GM21367 (cell line): Measurements from ENCODE around the gene OR51A7.
"Not testable (repeated sequence)": the region's sequence is repeated elsewhere in the genome, so short reads cannot be mapped to it uniquely, and the experiment has no call there.

Experiments
- ATAC-seq: cut with Tn5 transposase; IDR thresholded peaks from one replicate; pipeline ENCODE4 v1.9.1; 2021; ENCODE audit not compliant: unreplicated experiment

OR51A7 gene, protein sequence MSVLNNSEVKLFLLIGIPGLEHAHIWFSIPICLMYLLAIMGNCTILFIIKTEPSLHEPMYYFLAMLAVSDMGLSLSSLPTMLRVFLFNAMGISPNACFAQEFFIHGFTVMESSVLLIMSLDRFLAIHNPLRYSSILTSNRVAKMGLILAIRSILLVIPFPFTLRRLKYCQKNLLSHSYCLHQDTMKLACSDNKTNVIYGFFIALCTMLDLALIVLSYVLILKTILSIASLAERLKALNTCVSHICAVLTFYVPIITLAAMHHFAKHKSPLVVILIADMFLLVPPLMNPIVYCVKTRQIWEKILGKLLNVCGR

DNA sequence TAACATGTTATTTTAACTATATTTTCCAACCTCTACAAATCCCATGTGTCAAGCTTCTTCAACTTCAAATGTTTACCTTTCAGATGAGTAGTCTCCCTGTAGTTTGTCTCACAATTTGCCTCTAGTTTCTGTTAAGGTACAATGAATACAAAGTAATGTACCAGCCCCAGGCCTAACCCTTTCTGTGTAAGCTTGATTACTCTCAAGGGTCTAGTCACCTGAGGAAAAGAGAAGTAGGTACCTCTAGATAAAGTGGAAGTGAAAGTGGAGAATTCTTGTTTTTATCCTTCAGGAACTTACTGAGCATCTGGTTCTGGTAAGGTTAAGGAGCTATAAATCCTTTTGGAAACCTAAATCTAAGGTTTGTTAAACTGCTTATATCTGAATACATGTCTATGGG is at the start of gene OR51A7:
TSS of gene OR51A7 (plus strand) at position 300 of the 400 bp plus-strand sequence. CDS start 3,587 bp downstream, outside the sequence.
- ATAC-seq = no peak

DNA sequence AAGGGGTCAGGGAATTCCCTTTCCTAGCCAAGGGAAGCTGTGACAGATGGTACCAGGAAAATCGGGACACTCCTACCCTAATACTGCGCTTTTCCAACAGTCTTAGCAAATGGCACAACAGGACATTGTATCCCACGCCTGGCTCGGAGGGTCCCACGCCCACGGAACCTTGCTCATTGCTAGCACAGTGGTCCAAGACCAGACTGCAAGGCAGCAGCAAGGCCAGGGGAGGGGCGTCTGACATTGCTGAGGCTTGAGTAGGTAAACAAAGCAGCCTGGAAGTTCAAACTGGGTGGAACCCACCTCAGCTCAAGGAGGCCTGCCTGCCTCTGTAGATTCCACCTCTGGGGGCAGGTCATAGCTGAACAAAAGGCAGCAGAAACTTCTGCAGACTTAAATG is 49.3 kb upstream of the OR51A7 start:
- ATAC-seq = not testable (repeated sequence)

DNA sequence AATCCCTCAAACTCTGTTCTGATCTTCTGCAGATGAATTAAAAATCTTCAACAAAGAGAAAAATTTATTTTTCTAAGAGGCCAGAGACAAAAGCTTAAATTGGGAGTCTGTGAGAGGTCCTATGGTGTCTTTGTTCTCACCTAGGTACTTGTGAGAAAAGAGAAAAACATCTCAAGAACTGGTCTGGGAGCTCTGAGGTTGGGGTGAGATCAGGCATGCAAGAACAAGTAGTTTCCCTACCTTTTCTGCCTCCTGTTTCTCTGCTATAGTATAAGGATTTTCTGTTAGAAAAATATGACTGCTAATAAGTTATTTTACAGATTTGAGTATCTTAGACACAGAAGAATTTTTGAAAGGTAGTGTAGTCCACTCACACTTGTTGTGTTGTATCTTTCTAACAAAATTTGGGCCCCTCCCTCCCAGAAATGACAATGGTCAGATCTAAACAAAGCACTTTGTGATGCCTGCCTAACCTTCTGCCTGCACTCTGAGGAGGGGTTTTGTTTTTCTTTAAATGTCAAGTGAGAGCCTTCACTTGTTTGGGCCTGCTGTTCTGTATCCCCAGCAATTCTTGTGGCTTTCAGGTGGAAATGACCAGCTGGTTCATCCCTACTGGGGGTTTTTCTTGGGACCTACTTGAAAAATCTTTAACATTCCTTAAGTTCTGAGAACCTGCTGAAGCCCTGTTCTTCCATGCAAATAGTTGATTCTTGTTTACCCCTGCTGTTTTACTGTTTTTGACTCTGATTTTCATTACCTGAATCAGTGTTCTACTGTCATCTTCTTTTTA is 40.9 kb upstream of the OR51A7 start:
- ATAC-seq = no peak

DNA sequence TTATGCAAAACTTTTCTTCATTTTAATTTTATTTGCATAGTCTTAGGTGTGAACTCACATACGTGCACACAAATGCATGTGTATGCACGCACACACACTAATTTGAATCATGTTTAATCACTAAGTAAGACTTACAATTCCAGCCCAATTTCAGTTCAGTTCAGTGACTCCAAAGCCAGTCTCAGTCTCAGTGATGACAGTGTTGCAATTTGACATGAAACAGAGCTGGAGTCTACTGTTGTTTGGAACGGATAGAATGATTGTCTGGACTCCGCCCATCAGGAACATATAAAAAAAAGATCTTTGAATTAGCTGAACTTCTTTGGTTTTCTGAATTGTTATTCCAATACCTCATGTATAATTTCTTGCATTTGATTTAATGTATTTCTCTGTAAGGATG is 39.7 kb upstream of the OR51A7 start:
- no peak for ATAC-seq

DNA sequence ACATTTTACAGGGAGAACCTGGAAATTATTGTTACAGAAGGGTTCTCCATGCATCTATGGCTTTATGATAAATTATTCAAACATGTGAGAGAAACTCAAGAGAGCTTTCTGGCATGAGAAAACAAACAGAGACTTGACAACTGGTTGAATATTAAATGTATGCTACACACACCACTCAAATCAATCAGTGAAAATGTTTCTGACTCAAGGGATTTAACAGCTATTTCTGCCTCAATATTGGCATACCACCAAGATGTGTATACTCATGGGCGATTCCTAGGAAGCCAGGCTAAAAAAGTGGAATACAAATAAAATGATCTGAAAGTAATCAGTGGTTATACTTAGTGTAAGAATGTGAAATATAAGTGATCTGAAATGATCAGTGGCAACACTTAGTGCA is 37.7 kb upstream of the OR51A7 start:
- no peak for ATAC-seq

DNA sequence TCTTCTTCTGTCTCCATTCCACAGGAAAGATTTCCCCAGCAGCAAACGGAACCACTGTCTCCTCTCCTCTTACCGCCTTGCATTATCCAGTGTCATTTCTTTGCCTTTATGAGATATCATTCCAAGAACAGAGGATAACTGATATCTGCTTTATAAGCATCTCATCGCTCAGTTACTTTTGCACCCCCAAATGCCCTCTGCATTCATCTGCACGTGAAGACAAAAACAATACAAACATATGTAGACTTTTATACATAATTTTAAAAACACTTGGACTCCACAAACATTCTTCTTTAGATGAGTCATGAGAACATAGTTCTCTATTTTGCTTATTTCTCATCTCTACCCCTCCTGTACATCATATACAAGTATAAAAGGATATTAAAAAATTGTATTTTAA is 22.4 kb upstream of the OR51A7 start:
- no peak for ATAC-seq

DNA sequence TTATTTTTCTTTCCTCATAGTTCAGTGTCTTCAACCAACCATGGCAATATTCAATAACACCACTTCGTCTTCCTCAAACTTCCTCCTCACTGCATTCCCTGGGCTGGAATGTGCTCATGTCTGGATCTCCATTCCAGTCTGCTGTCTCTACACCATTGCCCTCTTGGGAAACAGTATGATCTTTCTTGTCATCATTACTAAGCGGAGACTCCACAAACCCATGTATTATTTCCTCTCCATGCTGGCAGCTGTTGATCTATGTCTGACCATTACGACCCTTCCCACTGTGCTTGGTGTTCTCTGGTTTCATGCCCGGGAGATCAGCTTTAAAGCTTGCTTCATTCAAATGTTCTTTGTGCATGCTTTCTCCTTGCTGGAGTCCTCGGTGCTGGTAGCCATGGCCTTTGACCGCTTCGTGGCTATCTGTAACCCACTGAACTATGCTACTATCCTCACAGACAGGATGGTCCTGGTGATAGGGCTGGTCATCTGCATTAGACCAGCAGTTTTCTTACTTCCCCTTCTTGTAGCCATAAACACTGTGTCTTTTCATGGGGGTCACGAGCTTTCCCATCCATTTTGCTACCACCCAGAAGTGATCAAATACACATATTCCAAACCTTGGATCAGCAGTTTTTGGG is 21.6 kb upstream of the OR51A7 start, which contains the start of gene OR51T1:
TSS of gene OR51T1 (plus strand) at position 41 of the 641 bp plus-strand sequence. CDS start at position 41, 0 bp downstream.
- ATAC-seq = no peak

DNA sequence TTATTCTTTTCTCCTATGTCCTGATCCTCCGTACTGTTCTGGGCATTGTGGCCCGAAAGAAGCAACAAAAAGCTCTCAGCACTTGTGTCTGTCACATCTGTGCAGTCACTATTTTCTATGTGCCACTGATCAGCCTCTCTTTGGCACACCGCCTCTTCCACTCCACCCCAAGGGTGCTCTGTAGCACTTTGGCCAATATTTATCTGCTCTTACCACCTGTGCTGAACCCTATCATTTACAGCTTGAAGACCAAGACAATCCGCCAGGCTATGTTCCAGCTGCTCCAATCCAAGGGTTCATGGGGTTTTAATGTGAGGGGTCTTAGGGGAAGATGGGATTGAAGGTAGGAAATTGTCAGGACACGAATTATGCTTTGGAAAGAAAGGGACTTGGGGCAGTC is 21.0 kb upstream of the OR51A7 start:
- ATAC-seq = no peak

DNA sequence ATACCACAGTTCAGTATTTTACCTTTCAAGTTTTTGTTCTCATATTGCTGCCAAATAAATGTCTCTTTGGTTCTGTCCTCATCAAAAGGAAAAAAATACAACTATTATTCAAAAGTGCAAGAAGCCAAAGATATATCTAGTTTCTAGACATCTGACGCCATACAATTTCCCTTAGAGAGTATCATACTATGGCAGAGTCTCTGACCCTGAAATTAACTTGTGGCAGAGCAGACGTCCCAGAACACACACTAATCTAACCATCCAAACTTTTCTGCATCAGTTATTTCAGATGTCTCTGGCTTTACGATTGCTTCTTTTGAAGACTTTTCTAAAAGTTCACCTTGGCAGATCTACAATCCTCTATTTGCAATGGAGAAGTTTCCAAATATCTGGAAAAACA is 19.2 kb upstream of the OR51A7 start:
- no peak for ATAC-seq

DNA sequence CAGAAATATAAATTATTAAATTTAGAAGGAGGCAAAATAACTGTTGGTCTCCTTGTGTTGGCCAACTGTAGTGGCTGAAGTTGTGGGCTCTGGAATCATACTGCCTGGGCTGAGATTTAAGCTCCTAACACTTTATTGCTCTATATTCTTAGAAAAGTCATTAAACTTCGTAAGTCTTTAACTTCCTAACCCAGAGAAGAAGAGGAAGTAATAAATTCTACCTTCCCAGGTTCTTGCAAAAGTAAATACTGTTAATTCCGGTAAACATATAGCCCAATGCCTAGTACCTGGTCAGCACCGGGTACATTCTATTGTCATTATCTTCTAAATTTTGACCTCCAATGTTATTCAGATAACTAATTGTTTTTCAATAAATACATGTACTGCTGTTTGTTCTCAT is 17.4 kb upstream of the OR51A7 start:
- no peak for ATAC-seq

DNA sequence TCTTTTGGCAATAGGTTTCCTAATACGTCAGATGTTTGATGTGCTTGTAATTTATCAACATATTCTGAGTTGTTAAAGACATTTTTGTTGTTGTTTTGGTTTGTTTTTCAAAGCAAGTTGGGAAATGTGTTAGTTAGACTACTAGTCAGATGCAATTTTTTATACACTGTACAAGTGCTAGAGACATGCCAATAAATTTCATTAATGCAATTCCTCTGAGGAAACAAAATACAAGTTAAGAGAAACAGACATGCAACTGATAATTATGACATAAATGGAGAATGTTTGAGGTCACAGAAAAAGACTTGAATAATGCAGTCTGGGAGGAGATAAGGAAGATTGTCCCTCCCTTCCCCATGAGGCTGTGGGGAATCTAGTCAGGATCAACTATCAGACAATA is 16.0 kb upstream of the OR51A7 start:
- no peak for ATAC-seq

DNA sequence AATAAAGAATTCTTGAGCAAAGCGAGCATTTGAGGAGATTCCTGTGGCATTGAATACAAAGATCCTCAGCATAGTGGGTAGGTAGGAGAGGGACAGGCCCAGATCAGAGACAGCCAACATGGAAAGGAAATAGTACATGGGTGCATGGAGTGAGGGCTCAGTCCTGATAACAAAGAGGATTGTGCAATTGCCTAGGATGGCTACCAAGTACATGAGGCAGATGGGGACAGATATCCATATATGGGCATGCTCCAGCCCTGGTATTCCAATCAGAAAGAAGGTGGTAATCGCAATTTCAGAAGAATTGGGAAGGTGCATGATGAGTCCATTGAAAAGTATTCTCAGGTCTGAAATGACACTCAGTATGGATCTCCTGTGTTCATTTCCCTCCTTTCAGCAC is 13.3 kb upstream of the OR51A7 start:
- ATAC-seq = no peak

DNA sequence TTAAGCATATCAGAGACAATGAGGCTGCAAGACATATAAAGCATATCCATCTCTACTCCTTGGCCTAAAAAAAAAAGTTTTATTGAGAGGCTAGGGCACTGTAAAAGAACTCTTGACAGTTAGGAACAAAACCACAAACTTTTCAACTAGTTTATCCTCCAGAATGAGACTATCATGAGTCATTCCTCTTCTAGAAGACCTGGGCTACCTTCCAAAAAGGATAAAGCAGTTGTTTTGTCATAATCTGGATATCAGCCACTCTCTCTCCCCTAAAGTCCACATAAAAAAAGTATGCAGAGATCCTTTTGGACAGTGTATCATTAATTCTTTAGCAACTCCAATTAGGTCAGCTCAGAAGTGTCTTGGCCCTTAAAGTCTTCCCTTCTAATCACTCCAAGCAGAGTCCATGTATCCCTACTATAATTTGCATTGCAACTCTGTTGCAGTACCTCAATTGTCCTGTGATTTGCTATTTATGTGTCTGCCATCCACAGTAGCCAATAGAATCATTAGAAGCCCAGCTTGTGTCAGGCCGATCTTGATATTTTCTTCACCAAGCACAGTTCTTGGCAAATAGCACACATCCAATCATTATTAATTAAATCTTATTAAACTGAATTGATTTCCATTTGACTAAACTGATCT is 11.5 kb upstream of the OR51A7 start:
- ATAC-seq = no peak

DNA sequence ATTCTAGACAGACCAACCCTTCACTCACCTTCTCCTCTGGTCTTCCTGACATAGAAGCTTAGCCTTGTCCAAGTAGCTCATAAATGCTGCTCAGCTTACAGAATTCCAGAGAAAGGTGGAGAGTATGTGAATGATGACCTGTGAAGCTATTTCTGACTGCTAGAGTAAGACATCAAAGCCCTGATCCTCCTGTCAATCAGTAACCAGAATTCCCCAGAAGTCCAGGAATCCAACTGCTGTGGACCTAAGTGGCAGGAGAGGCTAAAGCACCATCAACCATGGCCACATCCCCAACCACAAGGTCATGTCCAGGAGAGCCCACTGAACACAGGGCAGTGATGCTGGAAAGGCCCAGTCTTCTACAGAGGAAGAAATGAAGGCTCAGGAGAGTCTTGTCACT is 13.0 kb downstream of the OR51A7 start:
- no peak for ATAC-seq

DNA sequence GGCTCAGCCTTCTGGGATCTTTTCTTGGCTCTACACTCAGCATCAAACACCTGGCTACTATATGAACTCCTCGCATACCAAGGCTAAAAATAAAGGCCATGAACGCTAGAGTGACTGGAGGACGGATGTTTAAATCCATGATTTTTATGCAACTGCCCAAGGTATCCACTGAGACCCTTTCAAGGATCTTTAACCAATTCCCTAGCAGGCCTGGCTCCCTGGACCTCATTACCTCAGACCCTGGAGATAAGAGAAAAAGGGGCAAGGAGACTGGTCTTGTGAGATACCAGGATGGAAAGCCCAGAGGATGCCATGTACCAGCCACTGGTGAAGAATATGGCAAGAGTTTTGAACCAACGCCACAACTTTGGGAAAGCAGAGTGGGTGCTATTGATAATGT is 15.7 kb downstream of the OR51A7 start, which contains the start of gene OR51G2:
TSS of gene OR51G2 (minus strand) at position 101 of the 400 bp plus-strand sequence. CDS start 3,687 bp downstream, outside the sequence.
- ATAC-seq = no peak

DNA sequence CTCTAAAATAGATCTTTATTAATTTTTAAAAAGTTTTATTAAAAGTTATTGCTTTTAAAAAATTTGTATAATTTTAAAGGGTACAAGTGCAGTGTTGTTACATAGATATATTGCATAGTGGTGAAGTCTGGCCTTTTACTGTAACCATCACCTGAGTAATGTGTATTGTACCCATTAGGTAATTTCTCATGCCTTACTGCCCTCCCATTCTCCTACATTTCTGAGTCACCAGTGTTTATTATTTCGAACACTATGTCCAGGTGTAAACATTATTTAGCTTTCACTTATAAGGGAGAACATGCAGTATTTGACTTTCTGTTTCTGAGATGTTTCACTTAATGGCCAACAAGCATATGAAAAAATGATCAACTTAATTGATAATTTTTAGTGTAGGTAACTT is 18.2 kb downstream of the OR51A7 start:
- ATAC-seq = no peak

DNA sequence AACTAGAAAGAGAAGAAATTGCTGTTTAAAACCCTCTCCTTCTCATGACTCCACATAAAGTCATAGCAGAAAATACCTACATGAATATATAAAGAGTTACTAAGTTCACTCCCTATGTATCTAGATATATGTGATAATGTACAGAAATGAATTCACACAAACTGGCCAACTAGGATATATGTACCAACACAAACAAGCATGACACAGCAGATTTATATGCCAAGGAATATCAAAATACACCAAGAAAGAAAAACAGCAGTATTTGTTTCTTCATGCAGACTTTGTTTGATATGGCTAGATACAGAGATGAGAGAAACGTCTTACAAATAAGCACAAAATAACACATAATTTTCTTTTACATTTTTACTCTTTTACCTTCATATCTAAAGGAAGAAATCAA is 18.7 kb downstream of the OR51A7 start:
- ATAC-seq = no peak

DNA sequence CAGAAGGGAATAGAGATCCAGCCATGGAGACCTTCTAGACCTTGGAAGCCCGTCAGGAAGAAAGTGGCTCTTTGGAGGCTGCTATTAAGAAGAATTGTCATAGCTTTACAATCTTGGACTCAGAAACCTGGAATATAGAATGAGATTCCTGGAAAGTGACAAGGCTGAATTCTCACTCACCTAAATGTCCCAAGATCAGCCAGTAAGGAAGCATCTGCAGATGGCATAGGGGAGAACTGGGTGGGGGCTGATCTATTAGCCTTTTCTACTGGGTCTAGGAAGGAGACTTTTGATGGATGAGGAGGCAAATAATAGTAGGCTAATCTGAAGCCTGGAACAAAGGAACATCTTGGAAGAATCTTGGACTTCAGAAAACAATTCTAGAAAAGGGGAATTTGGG is 20.7 kb downstream of the OR51A7 start, which contains the start of gene OR51G1:
TSS of gene OR51G1 (minus strand) at position 101 of the 400 bp plus-strand sequence. CDS start at position 101, 0 bp downstream.
- no peak for ATAC-seq

DNA sequence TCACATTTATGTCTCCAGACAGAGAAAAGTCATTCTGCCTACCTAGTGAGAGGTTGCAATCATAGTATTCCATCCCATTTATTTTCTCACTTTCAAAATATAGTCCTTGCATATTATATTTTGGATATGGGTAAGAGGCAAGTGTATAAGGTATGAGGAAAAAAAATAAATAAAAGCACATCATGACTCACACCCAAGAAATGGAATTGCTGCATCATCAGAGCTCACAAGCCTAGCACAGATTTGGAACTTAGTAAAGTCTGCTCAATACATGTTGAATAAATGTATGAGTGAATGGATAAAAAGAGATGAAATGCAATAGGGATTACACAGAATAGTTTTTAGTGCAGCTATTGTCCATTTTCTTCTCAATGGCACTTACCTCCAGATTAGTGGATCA is 23.0 kb downstream of the OR51A7 start:
- no peak for ATAC-seq

DNA sequence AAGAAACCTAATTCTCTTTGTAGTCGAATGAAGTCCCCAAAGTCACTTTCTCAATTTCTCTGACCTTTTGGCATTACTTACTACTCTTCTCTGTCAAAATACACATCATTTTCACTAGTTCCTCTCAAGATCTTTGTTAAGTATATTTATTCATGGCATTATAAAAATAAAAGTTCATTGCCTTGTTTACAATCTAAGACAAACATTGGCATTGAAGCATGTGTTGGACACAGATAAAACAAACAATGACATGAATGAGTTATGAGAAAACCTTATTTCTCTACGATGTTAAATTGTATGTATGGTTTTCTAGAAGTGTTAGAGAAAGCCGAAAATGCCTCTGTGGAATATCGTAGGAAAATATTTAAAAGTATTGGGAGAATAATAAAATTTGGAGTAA is 29.2 kb downstream of the OR51A7 start:
- ATAC-seq = no peak

DNA sequence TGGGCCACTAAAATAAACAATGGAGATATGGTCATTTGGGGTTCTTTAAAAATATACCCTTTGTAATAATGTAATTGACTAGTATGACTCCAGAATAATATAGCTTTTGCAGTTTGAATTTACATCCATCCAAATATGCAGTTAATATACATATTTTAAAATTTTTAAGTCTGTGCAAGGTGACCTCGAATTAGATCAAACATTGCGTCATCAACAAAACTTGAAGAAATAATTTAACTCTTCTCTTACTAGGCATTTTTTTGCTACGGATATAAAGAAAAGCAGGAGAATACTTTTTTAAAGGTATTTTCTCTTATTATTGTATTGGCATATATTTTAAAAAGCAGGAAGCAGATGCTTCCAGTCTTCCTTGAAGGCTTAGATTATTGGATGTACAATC is 33.2 kb downstream of the OR51A7 start:
- ATAC-seq = no peak
